Loucy (cell line): ENCODE results near the gene NCF4.

Experiments used
- H2AFZ ChIP-seq: fragments of 200-600 bp; sonication (generic); 2 replicates; pipeline ENCODE4 v1.6.0; 2016; ENCODE audit warnings: antibody characterized with exemption, mild to moderate bottlenecking, low read length, moderate library complexity
- H3F3A ChIP-seq: fragments of 200-600 bp; 2 replicates; pipeline ENCODE4 v1.6.0; 2016; ENCODE audit warnings: antibody characterized with exemption, low read depth, mild to moderate bottlenecking
- H3K27me3 ChIP-seq: fragments of 200-600 bp; sonication (generic); 2 replicates; pipeline ENCODE4 v1.6.1; 2014; ENCODE audit warnings: low read length, mild to moderate bottlenecking; ENCODE audit not compliant: insufficient read depth, poor library complexity, severe bottlenecking
- H3K36me3 ChIP-seq: fragments of 200-600 bp; sonication (generic); 2 replicates; pipeline ENCODE4 v1.6.1; 2016; ENCODE audit warnings: low read length; ENCODE audit not compliant: insufficient read depth
- H3K4me1 ChIP-seq: fragments of 200-600 bp; sonication (generic); 2 replicates; pipeline ENCODE4 v1.5.1; 2014; ENCODE audit warnings: low read length, mild to moderate bottlenecking; ENCODE audit not compliant: insufficient read depth, poor library complexity, severe bottlenecking
- H3K4me2 ChIP-seq: fragments of 200-600 bp; sonication (generic); 2 replicates; pipeline ENCODE4 v1.6.0; 2014; ENCODE audit warnings: antibody characterized with exemption, low read length, low read depth, mild to moderate bottlenecking; ENCODE audit not compliant: poor library complexity, severe bottlenecking
- H3K4me3 ChIP-seq: fragments of 200-600 bp; sonication (generic); 2 replicates; pipeline ENCODE4 v1.5.1; 2014; ENCODE audit warnings: low read length, mild to moderate bottlenecking, mixed read lengths; ENCODE audit not compliant: poor library complexity, severe bottlenecking
- H3K79me2 ChIP-seq: fragments of 200-600 bp; sonication (generic); 2 replicates; pipeline ENCODE4 v1.6.1; 2014; ENCODE audit warnings: low read length; ENCODE audit not compliant: insufficient read depth
- H3K9ac ChIP-seq: fragments of 200-600 bp; sonication (generic); 2 replicates; pipeline ENCODE4 v1.6.0; 2014; ENCODE audit warnings: mild to moderate bottlenecking, low read depth, low read length, moderate library complexity; ENCODE audit not compliant: poor library complexity, severe bottlenecking
- H3K9me2 ChIP-seq: fragments of 200-600 bp; sonication (generic); replicated peaks from 2 replicates; pipeline ENCODE4 v1.6.1; 2016; ENCODE audit warnings: low read depth, low read length, mixed read lengths
- H3K9me3 ChIP-seq: fragments of 200-600 bp; sonication (generic); 2 replicates; pipeline ENCODE4 v1.6.1; 2014; ENCODE audit warnings: mild to moderate bottlenecking, antibody characterized with exemption, low read length, low read depth; ENCODE audit not compliant: insufficient read depth
- H4K20me1 ChIP-seq: fragments of 200-600 bp; sonication (generic); 2 replicates; pipeline ENCODE4 v1.6.0; 2014; ENCODE audit warnings: antibody characterized with exemption, low read length, mild to moderate bottlenecking; ENCODE audit not compliant: insufficient read depth, poor library complexity, severe bottlenecking
- CTCF ChIP-seq: fragments of 200-600 bp; sonication (generic); conservative IDR thresholded peaks from 2 replicates; pipeline ENCODE4 v1.5.1; 2014; ENCODE audit warnings: mild to moderate bottlenecking, antibody characterized with exemption, low read length
- EZH2phosphoT487 ChIP-seq: fragments of 200-600 bp; IDR thresholded peaks from 2 replicates; pipeline ENCODE4 v1.6.1; 2018; ENCODE audit warnings: antibody characterized with exemption, mild to moderate bottlenecking, moderate library complexity, borderline replicate concordance

The NCF4 gene

GRCh38 chr22:36822581-36822980 is 38.2 kb upstream of the NCF4 start:
- no peaks in the 10 kb centered on the region for H3K36me3 ChIP-seq
- H3K4me1 ChIP-seq: no peaks in the 10 kb centered on the region
- no peaks in the 10 kb centered on the region for H3K79me2 ChIP-seq
- no peak overlapping the region for H3K9ac ChIP-seq
- H3F3A ChIP-seq: no peaks in the 10 kb centered on the region
- H2AFZ ChIP-seq: no peak overlapping the region
- no peaks in the 10 kb centered on the region for H3K9me3 ChIP-seq
- H3K4me2 ChIP-seq: no peak overlapping the region
- H3K4me3 ChIP-seq: no peak overlapping the region
- peaks cover 4% of the 10 kb centered on the region for H3K27me3 ChIP-seq
- no peaks in the 10 kb centered on the region for H3K9me2 ChIP-seq
- H4K20me1 ChIP-seq: no peaks in the 10 kb centered on the region
- TF ChIP-seq EZH2phosphoT487 (no peak), CTCF (no peak)

GRCh38 chr22:36823186-36823839 is 37.5 kb upstream of the NCF4 start:
- H3K9ac ChIP-seq: no peak overlapping the region
- H3F3A ChIP-seq: no peaks in the 10 kb centered on the region
- H4K20me1 ChIP-seq: no peaks in the 10 kb centered on the region
- H2AFZ ChIP-seq: no peak overlapping the region
- H3K9me2 ChIP-seq: no peaks in the 10 kb centered on the region
- H3K79me2 ChIP-seq: no peaks in the 10 kb centered on the region
- H3K4me1 ChIP-seq: no peaks in the 10 kb centered on the region
- H3K4me3 ChIP-seq: no peak overlapping the region
- H3K4me2 ChIP-seq: no peak overlapping the region
- H3K9me3 ChIP-seq: no peaks in the 10 kb centered on the region
- H3K27me3 ChIP-seq: no peaks in the 10 kb centered on the region
- no peak for TF ChIP-seq EZH2phosphoT487
- no peak for TF ChIP-seq CTCF
- no peaks in the 10 kb centered on the region for H3K36me3 ChIP-seq

GRCh38 chr22:36824655-36825054 is 36.2 kb upstream of the NCF4 start:
- H2AFZ ChIP-seq: no peak overlapping the region
- H3K27me3 ChIP-seq: no peaks in the 10 kb centered on the region
- no peaks in the 10 kb centered on the region for H3K4me1 ChIP-seq
- no peaks in the 10 kb centered on the region for H3K9me3 ChIP-seq
- no peaks in the 10 kb centered on the region for H3K36me3 ChIP-seq
- H3F3A ChIP-seq: no peaks in the 10 kb centered on the region
- TF ChIP-seq EZH2phosphoT487: no peak
- TF ChIP-seq CTCF: no peak
- H4K20me1 ChIP-seq: no peaks in the 10 kb centered on the region
- H3K4me2 ChIP-seq: no peak overlapping the region
- H3K79me2 ChIP-seq: no peaks in the 10 kb centered on the region
- H3K9ac ChIP-seq: no peak overlapping the region
- H3K9me2 ChIP-seq: no peaks in the 10 kb centered on the region
- H3K4me3 ChIP-seq: no peak overlapping the region
